HFFc6 (cell line): ENCODE data around the gene TMEM54. TPM values are rescaled to one million over a fixed set of nuclear protein-coding genes. Genes with fewer than 3 reads are reported as not detected.

Experiments used
- DNase-seq: peaks from one replicate; pipeline ENCODE4 v3.0.0-alpha.2; 2018
- H3K27ac Mint-ChIP-seq: 2 replicates; pipeline ENCODE4 v1.8.0; 2020; ENCODE audit warnings: mild to moderate bottlenecking, mixed read lengths
- H3K27me3 Mint-ChIP-seq: 2 replicates; pipeline ENCODE4 v1.8.0; 2021; ENCODE audit warnings: mild to moderate bottlenecking, moderate library complexity, mixed read lengths; ENCODE audit not compliant: insufficient read depth
- H3K36me3 Mint-ChIP-seq: 2 replicates; pipeline ENCODE4 v1.8.0; 2021; ENCODE audit warnings: low read depth, mixed read lengths
- H3K4me1 Mint-ChIP-seq: 2 replicates; pipeline ENCODE4 v1.8.0; 2020; ENCODE audit warnings: low read depth, mixed read lengths
- H3K4me3 Mint-ChIP-seq: 2 replicates; pipeline ENCODE4 v1.8.0; 2020; ENCODE audit warnings: mild to moderate bottlenecking, moderate library complexity, mixed read lengths
- H3K9me3 Mint-ChIP-seq: 2 replicates; pipeline ENCODE4 v1.8.0; 2020; ENCODE audit warnings: mild to moderate bottlenecking, mixed read lengths
- total RNA-seq, 6 experiments: library from RNA; stranded (reverse); fragmentation: NEBNext Ultra II Directional; extraction: Animal tissue kit (Norgen Biotek cat#: 25700); gene quantifications; 2 replicates in 1 of 6; 3 replicates in 5 of 6; pipeline ENCODE4 v1.2.3, GENCODE V29; 2021
- TF ChIP-seq, protein P1 (sequence below): fragments of 200-600 bp; sonication (generic); IDR thresholded peaks from 2 replicates; pipeline ENCODE4 v1.5.0; 2021; ENCODE audit warnings: antibody characterized with exemption, mild to moderate bottlenecking

TMEM54 gene
- total RNA-seq, 6 experiments from 2014 or later, result 23.4 to 31.4 (median 25.8) TPM

DNA sequence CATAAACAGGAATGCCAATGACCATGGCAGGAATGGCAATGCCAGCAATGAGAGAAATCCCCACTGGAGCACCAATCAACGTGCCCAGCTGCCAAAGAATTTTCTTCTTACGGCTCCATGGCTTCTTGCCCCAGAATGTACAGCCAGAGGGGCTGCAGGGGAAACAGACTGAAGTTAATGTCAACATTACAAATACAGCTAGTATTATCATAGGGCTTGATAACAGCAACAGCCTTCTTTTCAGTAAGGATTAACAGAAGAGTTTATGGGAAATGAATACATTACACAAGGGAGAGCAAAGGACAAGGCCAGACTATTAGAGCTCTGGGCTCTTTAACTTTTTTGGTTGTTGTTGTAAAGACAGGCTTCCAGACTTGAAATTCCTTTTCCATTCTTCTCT lies 45.2 kb upstream of the TMEM54 start:
- Mint-ChIP-seq H3K4me1 (peaks cover 17% of the 10 kb centered on the region), H3K27ac (no peak overlapping the region), H3K36me3 (peaks cover 14% of the 10 kb centered on the region), H3K9me3 (no peaks in the 10 kb centered on the region), H3K27me3 (no peaks in the 10 kb centered on the region), H3K4me3 (no peak overlapping the region)
- DNase-seq, result no peak
- TF ChIP-seq, protein P1, sequence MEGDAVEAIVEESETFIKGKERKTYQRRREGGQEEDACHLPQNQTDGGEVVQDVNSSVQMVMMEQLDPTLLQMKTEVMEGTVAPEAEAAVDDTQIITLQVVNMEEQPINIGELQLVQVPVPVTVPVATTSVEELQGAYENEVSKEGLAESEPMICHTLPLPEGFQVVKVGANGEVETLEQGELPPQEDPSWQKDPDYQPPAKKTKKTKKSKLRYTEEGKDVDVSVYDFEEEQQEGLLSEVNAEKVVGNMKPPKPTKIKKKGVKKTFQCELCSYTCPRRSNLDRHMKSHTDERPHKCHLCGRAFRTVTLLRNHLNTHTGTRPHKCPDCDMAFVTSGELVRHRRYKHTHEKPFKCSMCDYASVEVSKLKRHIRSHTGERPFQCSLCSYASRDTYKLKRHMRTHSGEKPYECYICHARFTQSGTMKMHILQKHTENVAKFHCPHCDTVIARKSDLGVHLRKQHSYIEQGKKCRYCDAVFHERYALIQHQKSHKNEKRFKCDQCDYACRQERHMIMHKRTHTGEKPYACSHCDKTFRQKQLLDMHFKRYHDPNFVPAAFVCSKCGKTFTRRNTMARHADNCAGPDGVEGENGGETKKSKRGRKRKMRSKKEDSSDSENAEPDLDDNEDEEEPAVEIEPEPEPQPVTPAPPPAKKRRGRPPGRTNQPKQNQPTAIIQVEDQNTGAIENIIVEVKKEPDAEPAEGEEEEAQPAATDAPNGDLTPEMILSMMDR, result no peak

DNA sequence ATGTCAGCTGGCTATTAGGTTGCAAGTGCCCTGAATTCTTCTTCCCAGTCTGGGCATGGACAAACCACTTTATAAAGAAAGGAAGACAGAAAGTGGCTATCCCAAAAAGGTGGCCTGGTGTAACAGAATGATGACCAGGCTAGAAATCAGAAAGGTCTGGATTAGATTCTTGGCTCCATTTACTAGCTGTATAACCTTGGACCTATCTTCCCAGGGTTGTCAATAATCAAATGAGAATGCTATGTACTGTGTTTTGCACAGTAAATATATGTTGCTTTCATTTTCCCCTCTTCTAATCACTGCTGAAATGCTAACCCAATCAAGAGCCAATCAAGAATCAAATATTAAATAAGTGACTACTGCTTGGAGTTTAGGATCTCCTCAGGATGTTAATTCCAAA lies 43.0 kb upstream of the TMEM54 start:
- Mint-ChIP-seq H3K27ac (no peak overlapping the region), H3K9me3 (no peaks in the 10 kb centered on the region), H3K4me1 (peaks cover 29% of the 10 kb centered on the region), H3K4me3 (no peak overlapping the region), H3K27me3 (no peaks in the 10 kb centered on the region), H3K36me3 (peaks cover 14% of the 10 kb centered on the region)
- TF ChIP-seq, protein P1, result no peak
- DNase-seq, result no peak

DNA sequence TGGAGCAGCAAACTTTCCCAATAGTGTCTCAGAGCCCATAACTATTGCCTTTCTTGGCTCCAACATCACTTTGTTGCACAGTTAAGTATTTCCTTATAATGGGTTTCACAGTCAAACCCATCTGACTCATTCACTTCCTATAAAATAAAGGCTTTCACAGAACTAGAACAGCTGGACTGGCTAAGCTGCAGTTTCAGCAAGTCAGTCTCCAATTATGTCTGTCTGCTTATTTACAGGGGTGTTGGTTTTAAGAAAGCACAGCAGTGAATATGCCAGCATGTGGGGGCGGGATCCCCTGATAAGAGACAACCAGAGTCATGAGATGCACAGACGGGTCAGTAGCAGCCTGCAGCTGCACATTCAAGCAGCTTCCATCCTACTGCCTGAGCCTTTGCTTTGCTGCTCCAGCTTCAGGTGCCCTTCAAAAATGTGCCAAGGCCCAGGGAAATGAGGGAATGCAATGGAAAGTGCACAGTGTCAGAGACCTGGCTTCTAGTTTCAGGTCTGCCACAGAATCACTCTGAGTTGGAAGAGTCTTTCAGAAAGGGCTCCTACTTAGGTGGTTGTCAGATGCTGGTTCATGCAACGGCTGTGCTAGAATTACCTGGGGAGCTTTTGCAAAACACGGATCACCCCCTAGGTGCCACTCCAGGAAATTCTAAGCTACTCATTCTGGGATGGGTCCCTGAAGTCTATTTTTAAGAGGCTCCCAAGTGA lies 38.6 kb upstream of the TMEM54 start:
- peak; percentile 67 for DNase-seq
- H3K9me3 Mint-ChIP-seq, result no peaks in the 10 kb centered on the region
- peaks cover 32% of the 10 kb centered on the region for H3K4me1 Mint-ChIP-seq
- H3K36me3 Mint-ChIP-seq, result peaks cover 30% of the 10 kb centered on the region
- H3K27me3 Mint-ChIP-seq, result no peaks in the 10 kb centered on the region
- TF ChIP-seq, protein P1, result no peak
- H3K4me3 Mint-ChIP-seq, result no peak overlapping the region
- peak overlapping the region; percentile 8 for H3K27ac Mint-ChIP-seq

DNA sequence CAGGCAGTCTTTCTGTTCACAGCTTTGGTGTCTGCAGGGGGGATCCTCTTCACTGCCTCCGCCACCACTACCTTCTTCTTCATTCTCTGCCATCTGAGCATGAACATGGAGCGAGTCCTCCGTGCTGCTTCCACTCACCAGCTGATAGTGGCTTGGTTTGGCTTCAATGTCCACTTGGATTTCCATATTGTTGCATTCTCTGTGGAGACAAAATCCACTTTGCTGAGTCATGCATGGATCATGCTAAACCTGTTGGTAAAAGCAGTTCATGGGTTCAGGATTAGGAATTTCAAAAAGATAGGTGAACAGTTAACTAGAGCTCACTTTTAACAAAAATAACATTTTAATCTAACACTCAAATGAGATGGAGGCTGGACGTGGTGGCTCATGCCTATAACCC lies 35.9 kb upstream of the TMEM54 start:
- H3K36me3 Mint-ChIP-seq, result peaks cover 21% of the 10 kb centered on the region
- TF ChIP-seq, protein P1, result no peak
- no peaks in the 10 kb centered on the region; the same call in 1 of the 2 replicates for H3K27me3 Mint-ChIP-seq
- peak overlapping the region; percentile 48 for H3K27ac Mint-ChIP-seq
- H3K4me3 Mint-ChIP-seq, result no peak overlapping the region
- H3K9me3 Mint-ChIP-seq, result no peaks in the 10 kb centered on the region
- DNase-seq, result no peak
- H3K4me1 Mint-ChIP-seq, result peaks cover 43% of the 10 kb centered on the region

DNA sequence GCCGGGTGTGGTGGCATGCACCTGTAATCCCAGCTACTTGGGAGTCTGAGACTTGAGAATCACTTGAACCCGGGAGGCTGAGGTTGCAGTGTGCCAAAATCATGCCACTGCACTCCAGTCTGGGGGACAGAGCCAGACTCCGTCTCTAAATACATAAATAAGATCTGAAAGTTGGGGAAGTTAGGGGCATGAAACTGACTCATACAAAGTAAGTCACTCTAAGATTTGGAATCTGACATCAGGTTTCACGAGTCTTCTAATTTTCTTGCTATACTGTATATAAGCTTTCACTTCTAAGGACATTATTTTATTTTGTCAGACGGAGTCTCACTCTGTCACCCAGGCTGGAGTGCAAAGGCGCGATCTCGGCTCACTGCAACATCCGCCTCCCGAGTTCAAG lies 33.3 kb upstream of the TMEM54 start:
- Mint-ChIP-seq H3K36me3 (peaks cover 21% of the 10 kb centered on the region), H3K4me1 (peaks cover 29% of the 10 kb centered on the region), H3K27me3 (no peaks in the 10 kb centered on the region; the same call in 1 of the 2 replicates), H3K27ac (no peak overlapping the region), H3K9me3 (no peaks in the 10 kb centered on the region), H3K4me3 (no peak overlapping the region)
- TF ChIP-seq, protein P1, result no peak
- no peak for DNase-seq
